Astrocyte (in vitro differentiated cells and primary cell): ENCODE data around the gene SLC12A3. TPM values are rescaled to one million over a fixed set of nuclear protein-coding genes. Genes with fewer than 3 reads are reported as not detected.
"Not testable (repeated sequence)": the region's sequence is repeated elsewhere in the genome, so short reads cannot be mapped to it uniquely, and the experiment has no call there.

Source experiments
- DNase-seq: peaks from one replicate; pipeline ENCODE4 v3.0.0-alpha.2; 2010; ENCODE audit warnings: low read depth
- FAIRE-seq: peaks from 2 replicates; lab custom pipeline; 2011; peaks lifted over from hg19 to GRCh38; lab: Jason Lieb, UNC
- H2AFZ ChIP-seq: 2 replicates; pipeline ENCODE4 v1.6.0; 2012; ENCODE audit warnings: low read depth, low read length, inconsistent platforms
- H3K27ac ChIP-seq: 2 replicates; pipeline ENCODE4 v1.5.1; 2011; ENCODE audit warnings: low read depth, low read length, inconsistent platforms
- H3K27me3 ChIP-seq: 2 replicates; pipeline ENCODE4 v1.6.0; 2011; ENCODE audit warnings: low read length, inconsistent platforms; ENCODE audit not compliant: insufficient read depth
- H3K36me3 ChIP-seq: 2 replicates; pipeline ENCODE4 v1.5.1; 2011; ENCODE audit warnings: low read length, inconsistent platforms; ENCODE audit not compliant: insufficient read depth
- H3K4me1 ChIP-seq: 2 replicates; pipeline ENCODE4 v1.5.1; 2011; ENCODE audit warnings: low read length, inconsistent platforms; ENCODE audit not compliant: insufficient read depth
- H3K4me2 ChIP-seq: 2 replicates; pipeline ENCODE4 v1.6.0; 2012; ENCODE audit warnings: low read length, inconsistent platforms
- H3K4me3 ChIP-seq: 2 replicates; pipeline ENCODE4 v1.5.1; 2011; ENCODE audit warnings: low read depth, mild to moderate bottlenecking, low read length, inconsistent platforms; ENCODE audit not compliant: insufficient read depth
- H3K79me2 ChIP-seq: 2 replicates; pipeline ENCODE4 v1.6.0; 2012; ENCODE audit warnings: mild to moderate bottlenecking, low read length, inconsistent platforms; ENCODE audit not compliant: insufficient read depth
- H3K9ac ChIP-seq: 2 replicates; pipeline ENCODE4 v1.6.0; 2012; ENCODE audit warnings: mild to moderate bottlenecking, low read length, inconsistent platforms
- H3K9me3 ChIP-seq: 2 replicates; pipeline ENCODE4 v1.5.1; 2012; ENCODE audit warnings: low read depth, mild to moderate bottlenecking, low read length, inconsistent platforms; ENCODE audit not compliant: insufficient read depth
- H4K20me1 ChIP-seq: 2 replicates; pipeline ENCODE4 v1.6.0; 2012; ENCODE audit warnings: low read length, inconsistent platforms; ENCODE audit not compliant: insufficient read depth
- H3K27ac Mint-ChIP-seq: one replicate; pipeline ENCODE4 v1.8.0; 2021; ENCODE audit warnings: mild to moderate bottlenecking, mixed read lengths; ENCODE audit not compliant: unreplicated experiment
- H3K27me3 Mint-ChIP-seq: one replicate; pipeline ENCODE4 v1.8.0; 2021; ENCODE audit warnings: low read depth, mixed read lengths; ENCODE audit not compliant: unreplicated experiment
- H3K36me3 Mint-ChIP-seq: one replicate; pipeline ENCODE4 v1.8.0; 2021; ENCODE audit warnings: low read depth, mixed read lengths; ENCODE audit not compliant: unreplicated experiment
- H3K4me1 Mint-ChIP-seq: one replicate; pipeline ENCODE4 v1.8.0; 2021; ENCODE audit warnings: low read depth, mixed read lengths; ENCODE audit not compliant: unreplicated experiment
- H3K4me3 Mint-ChIP-seq: one replicate; pipeline ENCODE4 v1.8.0; 2021; ENCODE audit warnings: mild to moderate bottlenecking, moderate library complexity, mixed read lengths; ENCODE audit not compliant: unreplicated experiment
- H3K9me3 Mint-ChIP-seq: one replicate; pipeline ENCODE4 v1.8.0; 2021; ENCODE audit warnings: mild to moderate bottlenecking, mixed read lengths; ENCODE audit not compliant: unreplicated experiment
- CTCF ChIP-seq: IDR thresholded peaks from 2 replicates; pipeline ENCODE4 v1.5.1; 2011; ENCODE audit warnings: low read depth, mild to moderate bottlenecking, inconsistent platforms, low read length, moderate library complexity; ENCODE audit not compliant: insufficient read depth
- EZH2 ChIP-seq: IDR thresholded peaks from 2 replicates; pipeline ENCODE4 v1.6.1; 2012; ENCODE audit warnings: mild to moderate bottlenecking, low read length, inconsistent platforms; ENCODE audit not compliant: insufficient read depth
- total RNA-seq: library from RNA; stranded (reverse); gene quantifications from 2 replicates; pipeline ENCODE4 v1.2.1, GENCODE V29; 2021

SLC12A3 gene
- total RNA-seq, 1 donor from 2014 or later, result 0.18 TPM

GRCh38 chr16:56866955-56867830, 2.2 kb downstream of the SLC12A3 start:
- no peaks in the 10 kb centered on the region for H3K36me3 Mint-ChIP-seq
- H4K20me1 ChIP-seq, result no peaks in the 10 kb centered on the region
- no peaks in the 10 kb centered on the region for H3K4me1 Mint-ChIP-seq
- no peak overlapping the region for H3K27ac ChIP-seq
- H3K4me3 ChIP-seq, result no peak overlapping the region
- H3K27me3 ChIP-seq, result no peaks in the 10 kb centered on the region
- no peaks in the 10 kb centered on the region for H3K9me3 ChIP-seq
- H3K79me2 ChIP-seq, result no peaks in the 10 kb centered on the region
- peaks cover 4% of the 10 kb centered on the region for H3K27me3 Mint-ChIP-seq
- H3K9me3 Mint-ChIP-seq, result no peaks in the 10 kb centered on the region
- FAIRE-seq (peak; percentile 47), DNase-seq (peak; percentile 34)
- peak; percentile 79 for TF ChIP-seq CTCF
- TF ChIP-seq EZH2, result no peak
- H3K4me3 Mint-ChIP-seq, result no peak overlapping the region
- H2AFZ ChIP-seq, result peak overlapping the region; percentile 48
- no peak overlapping the region for H3K4me2 ChIP-seq
- no peaks in the 10 kb centered on the region for H3K4me1 ChIP-seq
- no peaks in the 10 kb centered on the region for H3K36me3 ChIP-seq
- no peak overlapping the region for H3K9ac ChIP-seq
- H3K27ac Mint-ChIP-seq, result no peak overlapping the region

- Histone ChIP-seq H3K9ac (no peak overlapping the region), H3K9me3 (no peaks in the 10 kb centered on the region)
- no peak overlapping the region for H3K27ac Mint-ChIP-seq
Measured at GRCh38 chr16:56868175-56868574, 3.2 kb downstream of the SLC12A3 start.

GRCh38 chr16:56868766-56869165, 3.8 kb downstream of the SLC12A3 start:
- H3K4me3 ChIP-seq, H4K20me1 ChIP-seq, H3K27me3 ChIP-seq, H3K79me2 ChIP-seq, H3K27ac Mint-ChIP-seq, H3K4me3 Mint-ChIP-seq, H3K27ac ChIP-seq, FAIRE-seq, H3K27me3 Mint-ChIP-seq, H3K4me1 ChIP-seq, H2AFZ ChIP-seq, DNase-seq, H3K4me2 ChIP-seq, H3K4me1 Mint-ChIP-seq, H3K36me3 ChIP-seq, H3K9me3 Mint-ChIP-seq, H3K36me3 Mint-ChIP-seq, H3K9ac ChIP-seq, H3K9me3 ChIP-seq: not testable (repeated sequence)

More at GRCh38 chr16:56868175-56868574, 3.2 kb downstream of the SLC12A3 start:
- Histone ChIP-seq H3K36me3 (no peaks in the 10 kb centered on the region), H4K20me1 (no peaks in the 10 kb centered on the region), H2AFZ (no peak overlapping the region), H3K79me2 (no peaks in the 10 kb centered on the region), H3K27ac (no peak overlapping the region), H3K4me1 (no peaks in the 10 kb centered on the region), H3K27me3 (no peaks in the 10 kb centered on the region), H3K4me2 (no peak overlapping the region), H3K4me3 (no peak overlapping the region)
- TF ChIP-seq CTCF (no peak), EZH2 (no peak)
- Mint-ChIP-seq H3K36me3 (no peaks in the 10 kb centered on the region), H3K9me3 (no peaks in the 10 kb centered on the region), H3K4me3 (no peak overlapping the region), H3K4me1 (no peaks in the 10 kb centered on the region), H3K27me3 (peaks cover 6% of the 10 kb centered on the region)
- DNase-seq (no peak), FAIRE-seq (no peak)
